WTC11 (cell line): Measurements from ENCODE around the gene VWF.

Source experiments
- CTCF ChIP-seq: fragments of 200-600 bp; IDR thresholded peaks from 2 replicates; pipeline ENCODE4 v1.8.0; 2022; ENCODE audit warnings: antibody characterized with exemption
- ESRRA ChIP-seq: sonication (generic); formaldehyde crosslinking; IDR thresholded peaks from 2 replicates; pipeline ENCODE4 v1.8.1; 2022; ENCODE audit warnings: mild to moderate bottlenecking, missing genetic modification reagents, borderline replicate concordance
- GTF2I ChIP-seq: fragments of 250-450 bp; sonication (Bioruptor Pico); conservative IDR thresholded peaks from 2 replicates; pipeline ENCODE4 v1.4.0; 2021; ENCODE audit warnings: mild to moderate bottlenecking
- NR3C1 ChIP-seq: sonication (generic); formaldehyde crosslinking; conservative IDR thresholded peaks from 2 replicates; pipeline ENCODE4 v1.8.1; 2023; ENCODE audit warnings: low read depth, mild to moderate bottlenecking, missing genetic modification reagents
- ZNF423 ChIP-seq: fragments of 250-450 bp; sonication (Bioruptor Pico); IDR thresholded peaks from 2 replicates; pipeline ENCODE4 v2.1.2; 2022; ENCODE audit warnings: mild to moderate bottlenecking, moderate library complexity
- TF ChIP-seq, protein P1 (sequence below): sonication (generic); formaldehyde crosslinking; IDR thresholded peaks from 2 replicates; pipeline ENCODE4 v1.8.0; 2023; ENCODE audit warnings: missing genetic modification reagents
- TF ChIP-seq, protein P2 (sequence below): sonication (generic); formaldehyde crosslinking; IDR thresholded peaks from 2 replicates; pipeline ENCODE4 v1.8.1; 2022; ENCODE audit warnings: low read depth, missing genetic modification reagents, borderline replicate concordance

GRCh38 chr12:6125310-6125608, 789 bp upstream of the VWF start:
- TF ChIP-seq CTCF (no peak), ESRRA (CRISPR knock-in tag) (no peak), ZNF423 (no peak), GTF2I (CRISPR knock-in tag) (no peak), NR3C1 (CRISPR knock-in tag) (no peak)
- TF ChIP-seq, protein P1, sequence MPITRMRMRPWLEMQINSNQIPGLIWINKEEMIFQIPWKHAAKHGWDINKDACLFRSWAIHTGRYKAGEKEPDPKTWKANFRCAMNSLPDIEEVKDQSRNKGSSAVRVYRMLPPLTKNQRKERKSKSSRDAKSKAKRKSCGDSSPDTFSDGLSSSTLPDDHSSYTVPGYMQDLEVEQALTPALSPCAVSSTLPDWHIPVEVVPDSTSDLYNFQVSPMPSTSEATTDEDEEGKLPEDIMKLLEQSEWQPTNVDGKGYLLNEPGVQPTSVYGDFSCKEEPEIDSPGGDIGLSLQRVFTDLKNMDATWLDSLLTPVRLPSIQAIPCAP (CRISPR knock-in tag) = no peak
- TF ChIP-seq, protein P2, sequence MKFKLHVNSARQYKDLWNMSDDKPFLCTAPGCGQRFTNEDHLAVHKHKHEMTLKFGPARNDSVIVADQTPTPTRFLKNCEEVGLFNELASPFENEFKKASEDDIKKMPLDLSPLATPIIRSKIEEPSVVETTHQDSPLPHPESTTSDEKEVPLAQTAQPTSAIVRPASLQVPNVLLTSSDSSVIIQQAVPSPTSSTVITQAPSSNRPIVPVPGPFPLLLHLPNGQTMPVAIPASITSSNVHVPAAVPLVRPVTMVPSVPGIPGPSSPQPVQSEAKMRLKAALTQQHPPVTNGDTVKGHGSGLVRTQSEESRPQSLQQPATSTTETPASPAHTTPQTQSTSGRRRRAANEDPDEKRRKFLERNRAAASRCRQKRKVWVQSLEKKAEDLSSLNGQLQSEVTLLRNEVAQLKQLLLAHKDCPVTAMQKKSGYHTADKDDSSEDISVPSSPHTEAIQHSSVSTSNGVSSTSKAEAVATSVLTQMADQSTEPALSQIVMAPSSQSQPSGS = no peak
